Right lobe of liver (tissue), 6 donors: ENCODE results near the gene PRR15L. TPM values are rescaled to one million over a fixed set of nuclear protein-coding genes. Genes with fewer than 3 reads are reported as not detected.

Source experiments
- ATAC-seq, 4 donors: fragments of 200-7000 bp; cut with Tn5 transposase; one replicate each; pipeline ENCODE4 v1.9.1; 2020; ENCODE audit warnings: mild to moderate bottlenecking in 4 of 4, moderate library complexity in 4 of 4
- DNase-seq, 3 donors: peaks; one replicate each; pipeline ENCODE4 v3.0.0-alpha.2; 2020
- H3K27ac ChIP-seq, 3 donors: fragments of 200-600 bp; one replicate each; pipeline ENCODE4 v1.8.0; 2022
- H3K27me3 ChIP-seq, 2 donors: fragments of 200-600 bp; one replicate each; pipeline ENCODE4 v1.8.0; 2022
- H3K36me3 ChIP-seq, 4 donors: fragments of 200-600 bp; sonication (generic) in 1 of 4; one replicate each; pipeline versions ENCODE4 v1.5.1 to v1.8.0; 2017 to 2022; ENCODE audit warnings: control low read depth in 1 of 4
- H3K4me1 ChIP-seq, 4 donors: fragments of 200-600 bp; sonication (generic) in 1 of 4; one replicate each; pipeline versions ENCODE4 v1.5.1 to v1.8.0; 2017 to 2022; ENCODE audit warnings: control low read depth in 1 of 4
- H3K4me3 ChIP-seq, 3 donors: fragments of 200-600 bp; one replicate each; pipeline ENCODE4 v1.8.0; 2022
- H3K9me3 ChIP-seq, 4 donors: fragments of 200-600 bp; sonication (generic) in 1 of 4; one replicate each; pipeline versions ENCODE4 v1.5.1 to v1.8.0; 2017 to 2022; ENCODE audit warnings: control low read depth in 1 of 4
- POLR2A ChIP-seq: fragments of 450-650 bp; IDR thresholded peaks from one replicate; pipeline ENCODE4 v1.6.1; 2017; ENCODE audit warnings: antibody characterized with exemption, mild to moderate bottlenecking
- WGBS: methylation state at CpG from one replicate; pipeline ENCODE4 v1.1.6; 2018; ENCODE audit warnings: low coverage, low lambda C conversion rate; ENCODE audit not compliant: insufficient coverage; ENCODE audit errors: missing lambda C conversion rate; 5-methylcytosine and 5-hydroxymethylcytosine counted together
- intact Hi-C, 2 donors: fragments of 100-400 bp; cut with DNase I; formaldehyde crosslinking; loops; one replicate each; pipeline versions ENCODE4 v1.11.2 to v1.14.1; 2022
- total RNA-seq, 6 experiments: library from RNA; depleted of rRNA in 2 of 6; stranded (reverse); fragments of >200 nt in 2 of 6; fragmentation: NEBNext Ultra II Directional in 3 of 6; extraction: Animal tissue kit (Norgen Biotek cat#: 25700) in 3 of 6; gene quantifications; one replicate each; pipeline versions ENCODE4 v1.1.0 to v1.2.4, GENCODE V29; 2016 to 2023
- TF ChIP-seq, protein P1 (sequence below), 4 donors: fragments of 200-600 bp in 3 of 4; fragments of 450-650 bp in 1 of 4; IDR thresholded peaks; one replicate each; pipeline versions ENCODE4 v1.5.1 to v1.8.0; 2016 to 2022; ENCODE audit warnings: antibody characterized with exemption in 4 of 4, mild to moderate bottlenecking in 2 of 4
- donor health status: DM: no; HTN: yes; CAD: no.
- donor health status: DM: no; HTN: no; CAD: no.
- donor health status: DM: no; HTN: no; CAD: no.
- donor health status: DM: no; HTN: yes; CAD: no.
- donor health status: DM: no; HTN: yes; CAD: no.

PRR15L gene
- total RNA-seq, 6 experiments from 2014 or later, result 0.19 to 1.1 (median 0.47) TPM

DNA sequence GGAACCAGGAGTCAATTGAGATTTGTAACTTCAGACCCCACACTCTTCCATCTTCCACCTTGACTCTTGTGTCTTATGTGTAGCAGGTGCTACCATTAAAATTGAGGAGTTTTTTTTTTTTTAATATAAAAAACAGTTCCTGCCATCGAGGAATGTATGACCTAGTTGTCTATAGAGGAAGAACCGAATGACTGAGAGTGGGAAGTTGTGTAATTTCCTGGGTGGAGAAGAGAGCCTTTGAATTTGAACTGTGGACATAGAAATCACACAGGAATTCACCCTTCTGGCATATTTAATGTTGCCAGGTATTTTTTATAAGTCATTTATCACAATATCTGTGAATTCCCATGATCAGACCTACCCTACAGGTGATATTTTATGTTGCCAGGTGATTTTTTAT, 39.7 kb downstream of the PRR15L start:
- whole genome bisulfite sequencing, result 25% methylated on average over 2 of the region's 2 CpGs
- H3K36me3 ChIP-seq, result peaks cover 0 to 1% (median under 1%) of the 10 kb centered on the region in 4 donors

DNA sequence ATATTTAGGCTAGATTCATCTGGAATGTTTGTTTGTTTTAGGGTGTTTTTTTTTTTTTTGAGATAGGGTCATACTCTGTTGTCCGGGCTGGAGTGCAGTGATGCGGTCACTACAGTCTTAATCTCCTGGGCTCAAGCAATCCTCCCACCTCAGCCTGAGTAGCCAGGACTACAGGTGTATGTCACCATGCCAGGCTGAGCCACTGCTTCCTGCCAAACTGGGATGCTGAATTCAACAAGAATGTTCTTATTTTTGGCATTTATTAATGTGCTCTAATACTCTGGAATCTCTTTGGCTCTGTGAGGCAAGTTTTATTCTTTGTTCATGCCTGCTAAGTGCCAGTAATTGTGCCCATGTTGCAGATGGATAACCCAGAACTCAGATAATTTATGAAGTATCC, 40.1 kb downstream of the PRR15L start:
- intact Hi-C loops, result no loop called here
- no peaks in the 10 kb centered on the region for H3K27me3 ChIP-seq
- no peak overlapping the region for H3K27ac ChIP-seq
- no peak for TF ChIP-seq POLR2A
- TF ChIP-seq, protein P1, sequence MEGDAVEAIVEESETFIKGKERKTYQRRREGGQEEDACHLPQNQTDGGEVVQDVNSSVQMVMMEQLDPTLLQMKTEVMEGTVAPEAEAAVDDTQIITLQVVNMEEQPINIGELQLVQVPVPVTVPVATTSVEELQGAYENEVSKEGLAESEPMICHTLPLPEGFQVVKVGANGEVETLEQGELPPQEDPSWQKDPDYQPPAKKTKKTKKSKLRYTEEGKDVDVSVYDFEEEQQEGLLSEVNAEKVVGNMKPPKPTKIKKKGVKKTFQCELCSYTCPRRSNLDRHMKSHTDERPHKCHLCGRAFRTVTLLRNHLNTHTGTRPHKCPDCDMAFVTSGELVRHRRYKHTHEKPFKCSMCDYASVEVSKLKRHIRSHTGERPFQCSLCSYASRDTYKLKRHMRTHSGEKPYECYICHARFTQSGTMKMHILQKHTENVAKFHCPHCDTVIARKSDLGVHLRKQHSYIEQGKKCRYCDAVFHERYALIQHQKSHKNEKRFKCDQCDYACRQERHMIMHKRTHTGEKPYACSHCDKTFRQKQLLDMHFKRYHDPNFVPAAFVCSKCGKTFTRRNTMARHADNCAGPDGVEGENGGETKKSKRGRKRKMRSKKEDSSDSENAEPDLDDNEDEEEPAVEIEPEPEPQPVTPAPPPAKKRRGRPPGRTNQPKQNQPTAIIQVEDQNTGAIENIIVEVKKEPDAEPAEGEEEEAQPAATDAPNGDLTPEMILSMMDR (IDR thresholded peaks at IDR 0.05), result no peak
- H3K4me1 ChIP-seq, result no peaks in the 10 kb centered on the region
- DNase-seq (no peak), ATAC-seq (no peak)
- H3K36me3 ChIP-seq, result no peaks in the 10 kb centered on the region
- 91% methylated on average over 2 of the region's 2 CpGs for WGBS
- no peak overlapping the region for H3K4me3 ChIP-seq
- no peaks in the 10 kb centered on the region for H3K9me3 ChIP-seq

More for the DNA sequence above, 39.7 kb downstream of the PRR15L start:
- Histone ChIP-seq H3K27ac (no peak overlapping the region), H3K4me3 (no peak overlapping the region), H3K27me3 (no peaks in the 10 kb centered on the region), H3K9me3 (no peaks in the 10 kb centered on the region), H3K4me1 (no peaks in the 10 kb centered on the region)
- intact Hi-C loops, result no loop called here
- TF ChIP-seq, protein P1 (IDR thresholded peaks at IDR 0.05), result no peak
- no peak for TF ChIP-seq POLR2A
- ATAC-seq (peak in 1 of 4 donors; percentile 35), DNase-seq (no peak)

DNA sequence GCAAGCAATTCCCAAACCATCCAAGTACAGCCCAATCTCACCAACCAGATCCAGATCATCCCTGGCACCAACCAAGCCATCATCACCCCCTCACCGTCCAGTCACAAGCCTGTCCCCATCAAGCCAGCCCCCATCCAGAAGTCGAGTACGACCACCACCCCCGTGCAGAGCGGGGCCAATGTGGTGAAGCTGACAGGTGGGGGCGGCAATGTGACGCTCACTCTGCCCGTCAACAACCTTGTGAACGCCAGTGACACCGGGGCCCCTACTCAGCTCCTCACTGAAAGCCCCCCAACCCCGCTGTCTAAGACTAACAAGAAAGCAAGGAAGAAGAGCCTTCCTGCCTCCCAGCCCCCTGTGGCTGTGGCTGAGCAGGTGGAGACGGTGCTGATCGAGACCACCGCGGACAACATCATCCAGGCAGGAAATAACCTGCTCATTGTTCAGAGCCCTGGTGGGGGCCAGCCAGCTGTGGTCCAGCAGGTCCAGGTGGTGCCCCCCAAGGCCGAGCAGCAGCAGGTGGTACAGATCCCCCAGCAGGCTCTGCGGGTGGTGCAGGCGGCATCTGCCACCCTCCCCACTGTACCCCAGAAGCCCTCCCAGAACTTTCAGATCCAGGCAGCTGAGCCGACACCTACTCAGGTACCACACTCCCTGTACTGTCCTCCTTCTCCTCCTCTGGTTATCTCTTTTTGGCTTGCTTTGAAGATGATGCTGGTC, 41.0 kb downstream of the PRR15L start:
- 89% methylated on average over 8 of the region's 19 CpGs for WGBS
- Histone ChIP-seq H3K4me3 (no peak overlapping the region), H3K4me1 (no peaks in the 10 kb centered on the region), H3K27me3 (no peaks in the 10 kb centered on the region), H3K9me3 (no peaks in the 10 kb centered on the region), H3K27ac (no peak overlapping the region), H3K36me3 (no peaks in the 10 kb centered on the region)
- intact Hi-C loops, result no loop called here
- ATAC-seq, result peak in 1 of 4 donors; percentile 28
- TF ChIP-seq POLR2A, result no peak
- TF ChIP-seq, protein P1 (IDR thresholded peaks at IDR 0.05), result no peak
- no peak for DNase-seq

DNA sequence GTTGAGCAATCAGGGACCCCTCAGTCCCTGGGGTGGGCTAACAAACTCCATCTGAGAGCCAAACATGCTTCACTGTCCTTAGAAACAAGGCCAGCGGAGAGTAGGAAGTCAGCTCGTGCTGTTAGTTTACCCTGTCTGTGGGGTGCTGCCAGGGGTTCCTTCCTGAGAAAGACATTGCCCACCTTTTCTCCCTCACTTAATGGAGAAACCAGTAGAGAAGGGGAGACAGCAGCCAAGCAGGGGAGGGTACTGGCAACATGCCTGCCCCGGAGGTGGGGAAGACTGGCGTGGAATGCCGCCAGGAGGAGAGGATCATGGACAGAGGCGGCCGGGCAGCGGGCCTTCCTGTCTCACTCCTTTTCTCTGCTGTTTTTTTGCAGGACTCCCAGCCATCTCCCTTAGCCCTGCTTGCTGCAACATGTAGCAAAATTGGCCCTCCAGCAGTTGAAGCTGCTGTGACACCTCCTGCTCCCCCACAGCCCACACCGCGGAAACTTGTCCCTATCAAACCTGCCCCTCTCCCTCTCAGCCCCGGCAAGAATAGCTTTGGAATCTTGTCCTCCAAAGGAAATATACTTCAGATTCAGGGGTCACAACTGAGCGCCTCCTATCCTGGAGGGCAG, 41.8 kb downstream of the PRR15L start:
- Histone ChIP-seq H3K36me3 (no peaks in the 10 kb centered on the region), H3K4me1 (no peaks in the 10 kb centered on the region), H3K27me3 (no peaks in the 10 kb centered on the region), H3K27ac (no peak overlapping the region), H3K4me3 (no peak overlapping the region), H3K9me3 (no peaks in the 10 kb centered on the region)
- TF ChIP-seq, protein P1 (IDR thresholded peaks at IDR 0.05), result no peak
- no peak for TF ChIP-seq POLR2A
- ATAC-seq (no peak), DNase-seq (no peak)
- intact Hi-C loops, result no loop called here
- WGBS, result 70% methylated on average over 5 of the region's 12 CpGs
